NCI-H146 treated with DMSO at 0.1 percent for 48 hours (cell line): ENCODE results near the gene KLHL3.

Experiments used
- DNase-seq: peaks from one replicate; lab custom pipeline; 2025; ENCODE audit not compliant: unreplicated experiment; lab: John Stamatoyannopoulos, UW

Gene KLHL3

DNA sequence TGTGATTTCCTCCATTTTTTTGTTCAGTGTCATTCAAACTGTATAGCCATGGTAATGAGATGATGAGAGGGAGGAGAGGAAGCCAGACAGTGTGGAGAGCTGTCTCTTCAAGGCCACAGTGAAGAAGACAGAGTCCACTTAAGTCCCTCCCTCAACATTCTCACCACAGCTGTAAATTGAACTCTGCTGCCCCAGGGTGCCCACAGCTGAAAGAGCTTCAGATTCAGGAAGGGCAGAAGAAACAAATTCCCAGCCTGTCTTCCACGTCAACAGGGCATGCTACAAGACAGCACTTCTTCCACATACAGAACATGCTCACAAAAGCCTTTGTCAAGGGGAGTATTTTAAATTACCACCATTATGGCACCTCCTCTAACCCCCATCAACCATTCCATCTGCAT is 100.4 kb downstream of the KLHL3 start:
- no peak for DNase-seq

- DNase-seq = no peak
Measured at GRCh38 chr5:137633896-137634295, 102.0 kb downstream of the KLHL3 start.

DNA sequence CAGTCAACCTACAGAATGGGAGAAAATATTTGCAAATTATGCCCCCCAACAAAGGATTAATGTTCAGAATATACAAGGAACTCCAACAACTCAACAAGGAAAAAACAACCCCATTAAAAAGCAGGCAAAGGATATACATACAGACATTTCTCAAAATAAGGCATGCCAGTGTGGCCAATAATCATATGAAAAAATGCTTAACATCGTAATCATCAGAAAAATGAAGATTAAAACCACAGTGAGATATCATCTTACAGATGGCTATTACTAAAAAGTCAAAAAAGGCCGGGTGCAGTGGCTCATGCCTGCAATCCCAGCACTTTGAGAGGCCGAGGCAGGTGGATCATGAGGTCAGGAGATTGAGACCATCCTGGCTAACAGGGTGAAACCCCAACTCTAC is 103.2 kb downstream of the KLHL3 start:
- no peak for DNase-seq

GRCh38 chr5:137631453-137631852 is 104.4 kb downstream of the KLHL3 start:
- DNase-seq = no peak

- DNase-seq = no peak
Measured at GRCh38 chr5:137630972-137631370, 104.9 kb downstream of the KLHL3 start.

GRCh38 chr5:137630216-137630971 is 105.5 kb downstream of the KLHL3 start:
- DNase-seq = no peak

- no peak for DNase-seq
Measured at GRCh38 chr5:137629646-137630045, 106.2 kb downstream of the KLHL3 start.

DNA sequence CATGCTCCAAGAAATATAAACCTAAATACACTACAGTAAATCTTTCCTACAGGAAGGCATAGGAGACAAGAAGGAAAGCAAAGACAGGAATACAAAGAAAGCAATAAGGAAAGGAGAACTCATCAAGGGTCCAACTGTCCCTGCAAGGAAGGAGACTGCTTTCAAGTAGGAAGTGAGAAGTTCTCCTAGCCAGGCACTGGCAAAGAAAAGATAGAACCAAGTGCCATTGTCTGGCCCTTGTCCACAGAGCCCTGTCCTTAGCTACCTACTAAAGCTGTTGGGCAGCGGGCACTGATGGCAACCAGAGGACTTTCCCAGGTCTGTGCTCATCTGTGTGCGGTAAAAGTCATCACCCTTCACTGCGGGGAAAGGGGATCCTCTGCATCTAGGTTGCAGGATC is 108.2 kb downstream of the KLHL3 start:
- no peak for DNase-seq

DNA sequence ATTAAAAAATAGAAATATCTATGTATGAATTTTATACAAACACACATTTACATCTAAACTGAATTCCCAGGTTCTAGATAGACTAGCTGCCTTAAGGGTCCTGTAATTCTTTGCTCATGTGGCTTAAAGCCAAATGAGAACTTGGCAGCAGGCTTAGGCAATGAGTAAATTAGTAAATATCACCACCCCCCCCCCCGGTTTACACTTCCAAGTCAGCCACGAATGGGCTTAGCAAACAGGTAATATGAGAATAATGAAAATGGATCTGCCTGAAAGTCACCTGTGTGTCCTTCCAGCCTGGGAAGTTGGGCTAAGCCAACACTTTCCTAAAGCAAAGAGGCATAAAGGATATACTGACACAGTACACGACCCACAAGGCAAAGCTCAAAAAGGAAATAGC is 108.6 kb downstream of the KLHL3 start:
- no peak for DNase-seq

- no peak for DNase-seq
Measured at GRCh38 chr5:137624786-137625349, 111.0 kb downstream of the KLHL3 start.

DNA sequence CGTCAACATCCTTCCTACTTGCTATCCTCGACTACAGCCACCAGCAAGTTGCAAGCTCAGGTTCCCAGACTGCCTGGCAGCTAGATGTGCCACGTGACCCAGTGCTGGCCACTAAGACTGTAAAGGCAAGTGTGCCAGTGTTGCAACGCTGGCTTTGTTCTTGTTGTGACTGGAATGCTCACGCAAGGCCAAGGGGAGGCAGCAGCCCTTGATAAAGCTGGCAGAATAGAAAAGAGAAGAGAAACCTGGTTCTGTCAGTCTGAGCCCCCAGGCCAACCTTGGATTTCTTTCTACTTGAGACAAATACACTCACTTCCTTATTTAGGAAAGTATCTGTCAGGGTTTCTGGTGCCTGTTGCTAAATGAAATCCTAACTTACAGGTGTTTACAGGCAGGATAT is 113.0 kb downstream of the KLHL3 start:
- DNase-seq = no peak

DNA sequence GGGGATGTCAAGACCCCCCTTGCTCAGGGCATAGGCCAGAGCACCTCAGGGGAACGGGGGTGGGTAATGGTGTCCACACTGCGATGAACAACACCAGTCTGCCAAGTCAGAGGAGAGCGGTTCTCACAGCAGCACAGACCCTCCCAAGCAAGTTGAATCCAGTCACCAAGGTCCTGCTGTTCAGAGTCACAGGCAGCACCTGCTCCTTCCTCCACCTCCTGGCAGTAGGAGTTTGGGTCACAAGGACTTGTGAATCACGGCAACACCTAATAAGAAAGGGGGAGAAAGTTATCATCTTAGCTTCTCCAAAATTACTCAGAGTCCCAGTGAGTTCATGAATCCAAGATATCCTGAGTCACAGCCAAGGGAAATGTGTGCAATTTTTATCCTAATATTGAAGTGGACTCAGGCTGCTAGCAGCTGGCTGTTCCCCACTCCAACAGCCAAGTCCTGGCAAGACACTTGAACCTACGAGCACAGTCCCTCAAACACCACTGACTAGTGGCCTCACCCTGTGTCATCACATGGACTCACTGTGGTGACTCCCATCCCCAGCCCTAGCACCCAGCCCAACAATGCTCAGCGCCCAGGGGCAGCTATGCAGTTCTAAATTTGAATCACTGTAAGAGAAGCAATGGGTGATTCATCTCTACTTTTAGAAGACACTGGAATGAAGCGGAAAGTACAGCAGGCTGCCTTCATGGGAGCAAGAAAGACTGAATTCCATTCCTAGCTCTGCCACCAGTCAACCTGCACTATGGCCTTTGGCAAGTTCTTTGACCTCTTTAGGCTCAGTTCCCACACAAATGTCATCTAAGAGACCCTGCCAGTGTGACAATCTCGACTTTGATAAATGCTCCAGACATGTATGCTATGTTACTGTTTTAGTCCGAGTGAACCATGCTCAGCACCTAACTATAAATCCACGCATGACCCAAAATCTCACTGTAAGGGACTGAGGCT is 113.7 kb downstream of the KLHL3 start:
- DNase-seq = no peak

- no peak for DNase-seq
Measured at GRCh38 chr5:137621306-137621705, 114.6 kb downstream of the KLHL3 start.

DNA sequence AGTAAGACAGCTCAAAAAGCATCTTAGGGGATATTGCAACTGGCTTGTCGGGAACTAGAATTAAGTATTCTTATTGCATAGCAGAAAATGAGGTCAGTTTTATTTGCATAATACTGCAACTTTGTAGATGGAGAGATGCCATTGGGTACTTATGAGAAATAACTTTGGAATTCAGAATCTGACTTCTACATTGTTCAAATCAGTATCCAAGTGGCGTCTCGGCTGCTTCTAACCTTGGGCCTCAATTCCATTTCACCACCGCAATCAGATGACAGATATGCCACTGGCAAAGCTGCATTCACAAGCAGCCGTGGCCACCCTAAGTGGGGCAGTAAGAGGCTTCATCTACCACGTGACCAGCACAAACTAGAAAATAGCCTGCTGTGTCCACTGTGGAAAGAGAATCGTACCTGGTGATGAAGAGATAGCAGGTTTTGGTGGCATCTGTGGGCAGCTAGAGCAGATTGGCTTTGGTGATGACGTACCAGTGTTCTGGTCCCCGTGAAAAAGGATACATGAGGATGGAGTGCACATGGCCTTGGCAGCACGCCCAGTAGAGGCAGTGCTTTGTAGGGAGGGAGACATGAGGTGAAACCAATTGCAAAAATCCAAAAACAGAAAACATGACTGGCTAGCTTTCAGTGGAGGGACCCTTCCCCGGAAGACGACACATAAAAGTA is 116.6 kb downstream of the KLHL3 start:
- no peak for DNase-seq

- DNase-seq = no peak
Measured at GRCh38 chr5:137618476-137618875, 117.4 kb downstream of the KLHL3 start.

- no peak for DNase-seq
Measured at GRCh38 chr5:137617528-137618205, 118.2 kb downstream of the KLHL3 start.

DNA sequence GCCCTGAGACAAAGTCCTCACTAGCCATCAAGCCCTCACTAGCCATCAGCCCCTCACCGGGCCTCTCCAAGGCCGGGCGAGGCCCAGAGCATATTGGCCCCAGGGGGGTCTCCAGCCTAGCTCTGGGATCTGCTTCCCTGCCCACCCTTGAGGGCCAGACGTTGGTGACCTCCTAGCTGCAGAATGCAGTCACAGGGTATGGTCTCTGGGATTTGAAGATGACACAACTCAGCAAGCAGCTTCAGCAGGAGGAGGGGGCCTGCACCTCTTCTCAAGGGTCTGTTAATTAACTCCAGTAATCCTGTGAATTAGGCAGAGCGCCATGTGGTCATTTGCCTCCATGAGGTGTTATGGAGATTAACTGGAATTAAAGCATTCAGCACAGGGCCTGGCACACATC is 119.8 kb downstream of the KLHL3 start:
- DNase-seq = no peak

GRCh38 chr5:137615171-137615775 is 120.6 kb downstream of the KLHL3 start:
- DNase-seq = no peak

- no peak for DNase-seq
Measured at GRCh38 chr5:137613554-137614265, 122.2 kb downstream of the KLHL3 start.

- DNase-seq = no peak
Measured at GRCh38 chr5:137612576-137612975, 123.3 kb downstream of the KLHL3 start.
